Hepatocyte (in vitro differentiated cells): ENCODE data around the gene FBLN1. TPM values are rescaled to one million over a fixed set of nuclear protein-coding genes. Genes with fewer than 3 reads are reported as not detected.

Source experiments
- DNase-seq: peaks from one replicate; pipeline ENCODE4 v3.0.0-alpha.2; 2016; ENCODE audit warnings: low spot score
- H2AFZ ChIP-seq: fragments of 200-600 bp; sonication (generic); 2 replicates; pipeline ENCODE4 v1.6.0; 2016; ENCODE audit warnings: antibody characterized with exemption, mild to moderate bottlenecking
- H3K27ac ChIP-seq: fragments of 200-600 bp; sonication (generic); 2 replicates; pipeline ENCODE4 v1.5.1; 2016; ENCODE audit warnings: mild to moderate bottlenecking
- H3K27me3 ChIP-seq: fragments of 200-600 bp; sonication (generic); 2 replicates; pipeline ENCODE4 v1.6.1; 2016
- H3K36me3 ChIP-seq: fragments of 200-600 bp; sonication (generic); replicated peaks from 2 replicates; pipeline ENCODE4 v1.5.1; 2016; ENCODE audit warnings: low read depth; ENCODE audit not compliant: insufficient read depth
- H3K4me1 ChIP-seq: fragments of 200-600 bp; sonication (generic); 2 replicates; pipeline ENCODE4 v1.5.1; 2016; ENCODE audit warnings: mild to moderate bottlenecking, moderate library complexity; ENCODE audit not compliant: insufficient read depth
- H3K4me2 ChIP-seq: fragments of 200-600 bp; sonication (generic); 2 replicates; pipeline ENCODE4 v1.6.0; 2016
- H3K4me3 ChIP-seq: fragments of 200-600 bp; sonication (generic); 2 replicates; pipeline ENCODE4 v1.5.1; 2016; ENCODE audit warnings: mild to moderate bottlenecking
- H3K79me2 ChIP-seq: fragments of 200-600 bp; sonication (generic); 2 replicates; pipeline ENCODE4 v1.6.0; 2017; ENCODE audit warnings: mild to moderate bottlenecking
- H3K9me2 ChIP-seq: fragments of 200-600 bp; sonication (generic); replicated peaks from 2 replicates; pipeline ENCODE4 v1.6.0; 2017; ENCODE audit warnings: mild to moderate bottlenecking; ENCODE audit not compliant: insufficient read depth
- H3K9me3 ChIP-seq: fragments of 200-600 bp; sonication (generic); 2 replicates; pipeline ENCODE4 v1.5.1; 2016; ENCODE audit warnings: low read depth, mild to moderate bottlenecking
- H4K20me1 ChIP-seq: fragments of 200-600 bp; sonication (generic); 2 replicates; pipeline ENCODE4 v1.6.0; 2016; ENCODE audit warnings: mild to moderate bottlenecking; ENCODE audit not compliant: insufficient read depth, poor library complexity, severe bottlenecking
- CTCF ChIP-seq: fragments of 200-600 bp; sonication (generic); IDR thresholded peaks from 2 replicates; pipeline ENCODE4 v1.5.1; 2016; ENCODE audit warnings: antibody characterized with exemption, mild to moderate bottlenecking; ENCODE audit not compliant: poor library complexity
- EZH2 ChIP-seq: fragments of 200-600 bp; sonication (generic); IDR thresholded peaks from 2 replicates; pipeline ENCODE4 v1.6.1; 2016; ENCODE audit warnings: antibody characterized with exemption, mild to moderate bottlenecking, borderline replicate concordance
- EZH2phosphoT487 ChIP-seq: fragments of 200-600 bp; sonication (generic); IDR thresholded peaks from one replicate; pipeline ENCODE4 v1.6.1; 2018; ENCODE audit warnings: antibody characterized with exemption, mild to moderate bottlenecking, low read depth, moderate library complexity; ENCODE audit not compliant: unreplicated experiment, severe bottlenecking
- WGBS: methylation state at CpG from one replicate; pipeline ENCODE4 v1.1.6; 2016; ENCODE audit warnings: low lambda C conversion rate; ENCODE audit errors: missing lambda C conversion rate; 5-methylcytosine and 5-hydroxymethylcytosine counted together
- polyA plus RNA-seq: library from polyadenylated mRNA; unstranded; fragments of >200 nt; fragmentation: Nextera tagmentation; extraction: Ambion mirVana; gene quantifications from 2 replicates; pipeline ENCODE4 v1.2.1, GENCODE V29; 2016
- total RNA-seq: library from RNA; depleted of rRNA; stranded (reverse); fragments of >200 nt; gene quantifications from 2 replicates; pipeline ENCODE4 v1.2.3, GENCODE V29; 2014

FBLN1 gene
- total and polyA plus RNA-seq, 2 experiments from 2014 or later: 201 to 669 TPM

DNA sequence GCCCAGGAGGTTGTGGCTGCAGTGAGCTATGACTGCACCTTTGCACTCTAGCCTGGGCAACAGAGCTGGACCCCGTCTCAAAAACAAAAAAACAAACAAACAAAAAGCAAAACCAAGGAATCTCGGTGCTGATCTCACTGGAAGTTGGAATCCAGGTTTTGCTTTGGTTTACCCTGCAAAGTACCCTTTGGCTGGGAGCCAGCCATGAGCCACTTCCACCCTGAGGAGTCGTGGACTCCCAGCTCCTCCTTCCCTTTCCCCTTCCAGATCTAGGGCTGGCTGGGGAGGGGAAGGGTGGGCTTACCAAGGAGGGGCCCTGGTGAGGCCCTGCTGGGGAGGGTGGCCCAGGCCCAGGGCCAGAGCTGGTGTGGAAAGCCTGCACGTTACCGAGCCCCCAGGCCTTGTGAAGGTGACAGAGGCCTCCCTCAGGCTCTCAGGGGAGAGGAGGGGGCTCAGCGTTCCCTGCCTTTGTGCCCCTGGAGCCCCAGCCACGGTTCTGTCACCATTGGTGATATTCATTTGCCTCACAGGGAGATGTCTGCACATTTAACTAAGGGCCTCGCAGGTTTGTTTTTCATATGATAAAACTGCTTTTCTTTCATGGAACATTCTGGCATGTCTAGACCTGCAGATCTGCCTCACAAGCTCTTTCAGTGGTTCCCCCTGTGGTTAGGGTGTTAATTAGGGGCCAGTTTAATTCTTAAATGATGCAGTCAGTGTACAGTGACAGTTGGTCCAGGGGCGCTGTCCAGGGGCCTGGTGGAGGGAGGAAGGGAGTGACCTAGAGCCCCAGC, 29.0 kb downstream of the FBLN1 start:
- no peaks in the 10 kb centered on the region for H4K20me1 ChIP-seq
- H3K36me3 ChIP-seq: no peaks in the 10 kb centered on the region
- DNase-seq: no peak
- peak overlapping the region; percentile 27 for H3K4me2 ChIP-seq
- WGBS: 63% methylated on average over 9 of the region's 9 CpGs
- H3K79me2 ChIP-seq: no peaks in the 10 kb centered on the region
- no peaks in the 10 kb centered on the region for H3K9me2 ChIP-seq
- H3K27ac ChIP-seq: peak overlapping the region; percentile 64
- no peaks in the 10 kb centered on the region for H3K9me3 ChIP-seq
- H3K4me3 ChIP-seq: no peak overlapping the region
- H2AFZ ChIP-seq: no peak overlapping the region
- TF ChIP-seq EZH2: no peak
- TF ChIP-seq CTCF: no peak
- TF ChIP-seq EZH2phosphoT487: no peak
- no peaks in the 10 kb centered on the region for H3K27me3 ChIP-seq
- peaks cover 42% of the 10 kb centered on the region for H3K4me1 ChIP-seq

DNA sequence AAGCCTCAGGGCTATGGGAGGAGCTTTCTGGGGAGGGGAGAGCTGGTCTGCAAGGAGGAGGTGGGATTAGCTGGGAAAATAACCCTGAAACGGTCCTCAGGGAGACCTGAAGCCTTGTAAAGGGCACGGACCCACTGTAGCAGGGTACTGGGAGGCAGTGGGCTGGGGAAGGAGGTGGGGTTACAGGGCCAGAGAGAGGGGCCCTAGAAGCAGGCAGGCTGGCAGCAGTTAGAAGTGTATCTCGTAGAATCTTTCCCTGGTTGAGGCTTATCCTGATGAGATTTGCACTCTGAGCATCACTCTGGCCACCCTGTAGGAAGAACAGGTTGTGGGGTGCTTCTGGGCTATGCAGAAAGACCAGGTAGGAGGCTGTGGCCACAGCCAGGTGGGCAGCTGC, 29.6 kb downstream of the FBLN1 start:
- peak overlapping the region; percentile 64 for H3K27ac ChIP-seq

DNA sequence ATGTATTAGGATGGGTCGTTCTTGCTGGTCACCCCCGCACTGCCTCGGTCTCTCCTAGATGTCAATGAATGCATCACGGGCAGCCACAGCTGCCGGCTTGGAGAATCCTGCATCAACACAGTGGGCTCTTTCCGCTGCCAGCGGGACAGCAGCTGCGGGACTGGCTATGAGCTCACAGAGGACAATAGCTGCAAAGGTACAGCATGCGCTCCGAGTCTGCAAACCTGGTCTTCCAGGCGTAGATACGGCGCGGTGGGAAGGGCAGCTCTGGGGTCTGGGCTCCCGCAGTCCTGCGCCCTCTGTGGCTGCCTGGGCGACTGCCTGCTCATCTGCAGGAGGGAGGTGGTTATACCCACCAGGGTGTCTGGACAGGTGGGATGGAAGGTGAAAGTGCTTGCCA, 31.0 kb downstream of the FBLN1 start:
- no peaks in the 10 kb centered on the region for H3K9me2 ChIP-seq
- WGBS: 96% methylated on average over 17 of the region's 17 CpGs
- H3K27me3 ChIP-seq: no peaks in the 10 kb centered on the region
- H3K79me2 ChIP-seq: no peaks in the 10 kb centered on the region
- no peak overlapping the region for H2AFZ ChIP-seq
- DNase-seq: no peak
- H3K4me1 ChIP-seq: peaks cover 55% of the 10 kb centered on the region
- H3K4me3 ChIP-seq: no peak overlapping the region
- no peaks in the 10 kb centered on the region for H3K36me3 ChIP-seq
- peak overlapping the region; percentile 70 for H3K27ac ChIP-seq
- no peak overlapping the region for H3K4me2 ChIP-seq
- no peaks in the 10 kb centered on the region for H4K20me1 ChIP-seq
- TF ChIP-seq CTCF (no peak), EZH2 (no peak), EZH2phosphoT487 (no peak)
- H3K9me3 ChIP-seq: no peaks in the 10 kb centered on the region

More for the DNA sequence above, 29.6 kb downstream of the FBLN1 start:
- H3K9me2 ChIP-seq: no peaks in the 10 kb centered on the region
- H3K4me2 ChIP-seq: no peak overlapping the region
- no peaks in the 10 kb centered on the region for H3K79me2 ChIP-seq
- TF ChIP-seq EZH2 (no peak), CTCF (no peak), EZH2phosphoT487 (no peak)
- H2AFZ ChIP-seq: no peak overlapping the region
- WGBS: 54% methylated on average over 3 of the region's 3 CpGs
- H3K36me3 ChIP-seq: no peaks in the 10 kb centered on the region
- H4K20me1 ChIP-seq: no peaks in the 10 kb centered on the region
- H3K27me3 ChIP-seq: no peaks in the 10 kb centered on the region
- no peak for DNase-seq
- no peak overlapping the region for H3K4me3 ChIP-seq
- H3K9me3 ChIP-seq: no peaks in the 10 kb centered on the region
- peaks cover 46% of the 10 kb centered on the region for H3K4me1 ChIP-seq
